Measurements from ENCODE around the gene FRMD4A. TPM values are rescaled to one million over a fixed set of nuclear protein-coding genes. Genes with fewer than 3 reads are reported as not detected.

The FRMD4A gene
- total RNA-seq, 4 donors from 2014 or later: 13.7 to 27.2 (median 19.6) TPM

DNA sequence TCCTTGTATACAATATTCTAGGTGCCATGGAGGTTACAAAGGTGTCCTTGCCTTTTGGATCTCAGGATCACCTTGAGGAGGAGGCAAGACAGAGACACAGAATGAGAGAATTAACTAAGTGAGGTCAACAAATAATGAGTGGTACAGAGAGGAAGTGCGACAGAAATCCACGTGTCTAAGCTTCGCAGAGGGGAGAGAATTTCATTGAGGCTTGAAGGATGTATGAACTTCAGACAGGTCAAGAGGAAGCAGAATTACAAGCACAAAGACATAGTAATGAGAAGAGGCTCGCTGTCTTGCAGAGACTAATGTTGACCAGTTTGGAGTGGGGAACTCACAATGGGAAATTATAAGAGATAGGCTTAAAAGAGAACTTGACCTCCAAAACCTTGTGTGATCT, 308.7 kb downstream of the FRMD4A start:
- Histone ChIP-seq H3K4me3 (peak overlapping the region in 1 of 2 donors; percentile 39), H3K27ac (no peak overlapping the region), H3K27me3 (no peaks in the 10 kb centered on the region), H3K9me3 (no peaks in the 10 kb centered on the region), H3K4me1 (peaks cover 0 to 13% (median 8%) of the 10 kb centered on the region in 3 donors), H3K36me3 (no peaks in the 10 kb centered on the region)
- TF ChIP-seq POLR2A (IDR thresholded peaks at IDR 0.05): no peak
- no peak for TF ChIP-seq POLR2AphosphoS5 (IDR thresholded peaks at IDR 0.05)
- TF ChIP-seq, protein P1, sequence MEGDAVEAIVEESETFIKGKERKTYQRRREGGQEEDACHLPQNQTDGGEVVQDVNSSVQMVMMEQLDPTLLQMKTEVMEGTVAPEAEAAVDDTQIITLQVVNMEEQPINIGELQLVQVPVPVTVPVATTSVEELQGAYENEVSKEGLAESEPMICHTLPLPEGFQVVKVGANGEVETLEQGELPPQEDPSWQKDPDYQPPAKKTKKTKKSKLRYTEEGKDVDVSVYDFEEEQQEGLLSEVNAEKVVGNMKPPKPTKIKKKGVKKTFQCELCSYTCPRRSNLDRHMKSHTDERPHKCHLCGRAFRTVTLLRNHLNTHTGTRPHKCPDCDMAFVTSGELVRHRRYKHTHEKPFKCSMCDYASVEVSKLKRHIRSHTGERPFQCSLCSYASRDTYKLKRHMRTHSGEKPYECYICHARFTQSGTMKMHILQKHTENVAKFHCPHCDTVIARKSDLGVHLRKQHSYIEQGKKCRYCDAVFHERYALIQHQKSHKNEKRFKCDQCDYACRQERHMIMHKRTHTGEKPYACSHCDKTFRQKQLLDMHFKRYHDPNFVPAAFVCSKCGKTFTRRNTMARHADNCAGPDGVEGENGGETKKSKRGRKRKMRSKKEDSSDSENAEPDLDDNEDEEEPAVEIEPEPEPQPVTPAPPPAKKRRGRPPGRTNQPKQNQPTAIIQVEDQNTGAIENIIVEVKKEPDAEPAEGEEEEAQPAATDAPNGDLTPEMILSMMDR (IDR thresholded peaks at IDR 0.05): no peak
- TF ChIP-seq EP300 (IDR thresholded peaks at IDR 0.05): no peak
- no peak for ATAC-seq
- WGBS, 2 donors (ENCODE audit: low coverage in 1 of 2): 56 to 76% methylated on average over 4 of the region's 4 CpGs

DNA sequence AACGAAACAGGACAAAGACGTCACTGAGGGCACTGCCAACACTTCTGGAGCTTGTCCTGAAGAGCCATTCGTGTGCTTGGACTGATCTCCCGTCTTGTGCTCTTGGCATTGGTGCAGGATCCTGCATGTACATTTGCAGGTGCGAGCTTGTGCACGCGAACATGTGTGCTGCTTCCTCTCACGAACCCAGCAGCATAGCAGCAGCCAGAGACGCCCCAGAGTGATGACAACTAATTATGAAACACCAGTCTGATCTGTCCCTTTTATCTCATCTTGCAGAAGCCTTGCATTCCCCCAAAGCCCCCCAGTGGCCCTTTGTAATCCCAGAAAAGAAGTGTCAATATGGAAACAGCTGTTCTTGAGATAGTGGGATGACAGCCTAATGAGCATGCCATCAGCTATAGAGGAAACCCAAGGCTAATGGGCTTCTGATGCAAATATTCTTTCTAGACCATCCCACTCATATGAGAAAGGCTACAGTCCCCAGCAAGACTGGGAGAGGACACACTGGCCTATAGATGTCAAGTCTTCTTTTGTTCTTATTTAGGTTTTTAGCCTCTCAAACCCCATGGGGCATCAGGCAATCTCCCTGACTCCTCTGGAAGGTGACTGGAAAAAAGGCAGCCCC, 310.6 kb downstream of the FRMD4A start:
- no peak for ATAC-seq
- H3K9me3 ChIP-seq: no peaks in the 10 kb centered on the region
- H3K36me3 ChIP-seq: no peaks in the 10 kb centered on the region
- no peaks in the 10 kb centered on the region for H3K27me3 ChIP-seq
- TF ChIP-seq, protein P1 (IDR thresholded peaks at IDR 0.05): no peak
- TF ChIP-seq POLR2A (IDR thresholded peaks at IDR 0.05): no peak
- no peak for TF ChIP-seq POLR2AphosphoS5 (IDR thresholded peaks at IDR 0.05)
- TF ChIP-seq EP300 (IDR thresholded peaks at IDR 0.05): no peak
- no peak overlapping the region for H3K27ac ChIP-seq
- H3K4me1 ChIP-seq: peaks cover 0 to 13% (median 8%) of the 10 kb centered on the region in 3 donors
- WGBS, 2 donors (ENCODE audit: low coverage in 1 of 2): 90 to 93% methylated on average over 5 to 7 of the region's 9 CpGs
- no peak overlapping the region for H3K4me3 ChIP-seq

DNA sequence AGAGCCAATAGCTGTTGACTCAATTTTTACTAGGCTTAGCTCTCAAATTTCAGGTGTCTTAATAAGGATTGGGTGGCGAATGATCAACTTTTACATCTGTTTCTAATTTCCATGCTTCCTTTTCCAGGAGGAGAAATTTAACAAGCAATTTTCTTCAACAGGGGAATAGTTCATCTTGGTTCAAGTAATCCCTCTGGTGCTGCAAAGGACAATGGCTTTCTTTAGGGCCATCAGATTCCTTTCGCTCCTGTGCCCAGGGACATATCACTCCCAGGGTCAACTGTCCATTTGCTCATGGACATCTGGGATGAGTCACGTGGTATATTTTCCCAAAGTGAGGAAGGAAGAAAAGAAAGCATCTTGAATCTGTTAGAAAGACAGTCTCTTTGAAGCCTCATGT, 313.3 kb downstream of the FRMD4A start:
- H3K4me1 ChIP-seq: no peaks in the 10 kb centered on the region
- no peak overlapping the region for H3K27ac ChIP-seq
- no peaks in the 10 kb centered on the region for H3K9me3 ChIP-seq
- TF ChIP-seq POLR2AphosphoS5 (IDR thresholded peaks at IDR 0.05) (no peak), POLR2A (IDR thresholded peaks at IDR 0.05) (no peak), EP300 (IDR thresholded peaks at IDR 0.05) (no peak)
- TF ChIP-seq, protein P1 (IDR thresholded peaks at IDR 0.05): no peak
- 73 to 83% methylated on average over 1 to 3 of the region's 3 CpGs for WGBS, 2 donors (ENCODE audit: low coverage in 1 of 2)
- no peaks in the 10 kb centered on the region for H3K27me3 ChIP-seq
- H3K36me3 ChIP-seq: no peaks in the 10 kb centered on the region
- ATAC-seq: no peak
- H3K4me3 ChIP-seq: no peak overlapping the region

DNA sequence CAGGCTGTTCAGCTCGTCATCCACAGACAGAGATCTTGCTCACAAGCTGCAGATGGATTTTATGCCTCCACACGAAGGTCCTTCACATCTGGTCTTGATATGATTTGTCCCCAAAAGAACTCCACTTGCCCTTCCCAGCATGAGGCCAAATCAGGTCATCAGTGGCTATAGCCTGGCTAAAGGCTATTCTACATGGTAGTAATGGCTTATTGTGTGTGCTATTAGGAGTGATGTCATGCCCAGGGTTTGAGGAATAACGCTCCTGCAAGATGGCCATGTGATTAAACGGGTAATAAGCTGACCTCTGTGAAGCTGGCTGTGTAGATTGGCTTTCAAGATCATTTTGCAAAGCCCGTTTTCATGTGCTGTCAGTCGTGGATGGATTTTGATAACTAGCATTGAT, 313.8 kb downstream of the FRMD4A start:
- Histone ChIP-seq H3K27ac (no peak overlapping the region), H3K4me3 (no peak overlapping the region), H3K4me1 (no peaks in the 10 kb centered on the region), H3K36me3 (no peaks in the 10 kb centered on the region), H3K9me3 (no peaks in the 10 kb centered on the region), H3K27me3 (peaks cover 1% of the 10 kb centered on the region)
- WGBS, 2 donors (ENCODE audit: low coverage in 1 of 2): 92% methylated on average over 5 of the region's 6 CpGs; no CpG with 5 or more reads in 1 of the 2 donors
- no peak for TF ChIP-seq POLR2AphosphoS5 (IDR thresholded peaks at IDR 0.05)
- no peak for TF ChIP-seq POLR2A (IDR thresholded peaks at IDR 0.05)
- TF ChIP-seq, protein P1 (IDR thresholded peaks at IDR 0.05): no peak
- TF ChIP-seq EP300 (IDR thresholded peaks at IDR 0.05): no peak
- no peak for ATAC-seq

DNA sequence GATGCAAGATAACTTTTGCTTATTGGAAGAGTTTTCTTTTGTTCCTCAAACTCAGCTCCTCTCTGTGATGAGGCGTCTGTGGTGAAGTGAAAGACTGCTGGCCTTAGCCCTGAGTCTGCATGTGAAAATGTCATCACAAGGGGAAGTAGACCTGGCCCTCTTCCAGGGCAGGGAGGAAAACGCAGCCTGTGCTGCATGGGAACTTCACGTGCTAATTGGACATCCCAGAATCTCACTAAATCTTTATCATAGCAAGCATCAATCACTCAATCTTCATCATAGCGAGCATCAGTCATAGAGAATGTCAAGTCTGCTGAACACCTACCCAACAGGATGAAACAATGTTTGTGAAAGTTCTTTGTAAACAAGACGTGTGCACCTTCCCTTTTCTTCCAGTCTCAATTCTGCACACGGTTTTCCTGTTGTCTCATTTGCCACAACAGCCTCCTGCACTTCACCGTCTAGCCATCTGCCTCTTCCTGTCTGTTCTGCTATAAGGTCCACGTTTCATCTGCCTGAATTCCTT, 314.6 kb downstream of the FRMD4A start:
- H3K9me3 ChIP-seq: no peaks in the 10 kb centered on the region
- H3K36me3 ChIP-seq: no peaks in the 10 kb centered on the region
- WGBS, 2 donors (ENCODE audit: low coverage in 1 of 2): 42 to 70% methylated on average over 7 to 8 of the region's 8 CpGs
- TF ChIP-seq, protein P1 (IDR thresholded peaks at IDR 0.05): peak in 1 of 4 experiments; percentile 7
- no peak for TF ChIP-seq POLR2A (IDR thresholded peaks at IDR 0.05)
- ATAC-seq: peak; percentile 55
- H3K27me3 ChIP-seq: peaks cover 10% of the 10 kb centered on the region
- no peak overlapping the region for H3K4me3 ChIP-seq
- no peak overlapping the region for H3K27ac ChIP-seq
- H3K4me1 ChIP-seq: no peaks in the 10 kb centered on the region
